Measurements from ENCODE around the gene KIAA1755. TPM values are rescaled to one million over a fixed set of nuclear protein-coding genes. Genes with fewer than 3 reads are reported as not detected.

The KIAA1755 gene
- total RNA-seq, 2 experiments from 2014 or later: not detected

DNA sequence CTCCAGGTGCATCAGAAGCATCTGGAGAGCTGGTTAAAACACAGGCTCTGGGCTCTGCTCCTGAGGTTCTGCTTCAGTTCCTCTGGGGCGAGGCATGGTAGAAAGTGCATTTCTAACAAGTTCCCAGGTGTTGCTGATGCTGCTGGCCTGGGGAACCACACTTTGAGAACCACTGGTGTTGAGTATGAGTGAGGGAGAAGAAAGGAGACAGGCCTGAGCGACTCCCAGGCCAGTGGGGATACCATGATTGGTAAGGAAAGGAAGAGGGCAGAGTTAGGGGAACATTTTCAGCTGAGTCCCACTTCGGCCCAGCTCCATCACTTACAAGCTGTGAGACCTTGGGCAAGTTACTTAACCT lies 36.8 kb downstream of the KIAA1755 start:
- POLR2A ChIA-PET: no interaction called here
- CTCF ChIA-PET: interaction anchor here (0.5 to 3.5 kb wide), 7 partner anchors 12 to 627 kb away, joined by 3 to 15 read pairs (median 3); no protein-coding TSS in a partner anchor

DNA sequence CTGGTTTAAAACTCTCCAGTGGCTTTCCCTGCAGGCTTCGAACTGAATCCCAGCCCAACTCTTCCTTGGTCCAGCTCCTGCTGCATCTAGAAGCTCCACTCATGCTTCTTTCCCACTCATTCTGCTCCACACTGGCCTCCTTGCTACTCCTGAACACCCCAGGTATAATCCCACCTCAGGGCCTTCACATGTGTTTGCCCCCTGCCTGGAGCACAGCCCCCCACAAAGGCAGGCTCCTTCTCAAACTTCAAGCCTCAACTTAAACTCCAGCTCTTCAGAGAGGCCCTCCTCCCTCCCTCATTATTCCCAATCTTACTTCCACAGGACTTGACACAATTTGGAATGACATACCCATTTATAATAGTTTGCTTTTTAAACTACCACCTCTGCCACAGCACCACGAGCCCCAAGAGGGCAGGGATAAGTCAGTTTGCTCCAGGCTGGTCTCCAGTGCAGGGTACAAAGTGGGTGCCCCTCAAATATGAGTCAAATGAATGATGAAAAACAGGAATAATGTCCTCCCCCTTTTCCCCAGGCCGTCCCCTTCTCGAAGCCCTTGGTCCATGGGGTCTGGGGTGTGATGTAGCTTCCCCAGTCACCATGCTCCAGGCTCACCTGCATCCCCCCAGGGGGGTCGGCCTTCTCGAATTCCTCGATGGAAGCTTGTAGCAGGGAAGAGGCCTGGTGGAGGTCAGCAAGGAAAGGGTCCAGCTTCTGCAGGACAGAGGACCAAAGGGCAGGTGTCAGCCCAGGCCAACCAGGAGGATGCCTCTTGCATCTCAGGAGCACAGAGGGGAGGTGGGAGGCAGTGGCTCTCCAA lies 37.4 kb downstream of the KIAA1755 start:
- CTCF ChIA-PET: interaction anchor here (0.5 to 3.5 kb wide), 9 partner anchors 11 to 626 kb away, joined by 3 to 24 read pairs (median 3); no protein-coding TSS in a partner anchor
- POLR2A ChIA-PET: no interaction called here

DNA sequence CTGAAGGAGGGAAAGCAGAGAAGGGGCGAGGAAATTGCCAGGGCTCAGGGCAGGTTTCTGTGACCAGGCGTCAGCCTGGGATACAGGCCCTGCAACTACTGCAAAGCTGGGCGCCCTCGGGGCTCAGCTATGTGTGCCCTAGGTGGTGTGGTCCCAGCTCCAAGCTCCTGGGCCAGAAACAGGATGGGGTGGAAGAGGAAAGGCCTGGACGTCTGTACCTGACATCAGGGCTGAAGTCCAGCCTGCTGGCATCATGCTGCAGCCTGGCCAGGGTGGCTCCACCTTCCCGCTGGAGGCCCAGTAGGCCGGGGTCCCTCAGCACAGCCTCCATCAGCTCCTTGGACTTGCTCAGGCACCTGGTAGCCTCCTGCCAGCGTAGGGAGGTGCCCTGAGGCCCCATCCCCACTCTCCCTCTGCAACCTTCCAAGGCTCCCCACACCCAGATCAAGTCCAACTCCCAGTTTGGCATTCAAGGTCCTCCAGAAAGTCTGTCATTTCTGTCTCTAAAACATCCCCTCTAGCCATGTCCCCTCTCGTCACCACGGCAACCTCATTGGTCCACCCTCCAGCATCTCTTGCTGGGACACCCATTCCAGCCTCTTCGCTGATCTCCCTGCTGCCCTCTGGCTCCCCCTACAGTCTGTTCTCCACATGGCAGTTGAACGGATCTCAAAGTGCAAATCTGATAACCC lies 38.2 kb downstream of the KIAA1755 start:
- CTCF ChIA-PET: interaction anchor here (1.0 to 3.5 kb wide), 13 partner anchors 10 to 658 kb away, joined by 3 to 24 read pairs (median 5); partner anchors contain the start of genes RPRD1B and TTI1
- POLR2A ChIA-PET: no interaction called here

DNA sequence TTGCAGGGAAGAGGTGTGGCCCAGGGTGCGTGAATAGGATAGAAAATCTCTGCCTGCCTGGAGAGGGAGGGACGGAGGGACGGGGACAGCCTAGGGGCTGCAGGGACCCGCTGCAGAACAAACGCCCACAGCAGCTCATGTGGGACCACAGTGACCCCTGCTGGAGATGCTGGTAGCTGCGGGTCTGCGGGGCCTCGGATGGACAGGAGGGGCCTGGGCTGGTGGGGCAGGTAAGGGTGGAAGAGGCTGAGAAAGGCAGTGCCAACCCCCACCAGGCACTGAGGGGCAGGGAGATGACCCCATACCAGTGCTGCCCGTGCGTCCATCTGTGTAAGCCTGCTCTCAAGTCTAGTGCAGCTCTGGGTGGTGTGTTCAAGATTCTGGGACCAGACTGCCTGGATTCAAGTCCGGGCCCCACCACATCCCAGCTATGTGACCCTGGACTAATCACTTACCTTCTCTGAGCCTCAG lies 39.4 kb downstream of the KIAA1755 start:
- ChIA-PET CTCF (interaction anchor here (0.7 to 3.5 kb wide), 27 partner anchors 9 to 842 kb away, joined by 3 to 24 read pairs (median 4); partner anchors contain the start of genes RPRD1B and TTI1), POLR2A (no interaction called here)

DNA sequence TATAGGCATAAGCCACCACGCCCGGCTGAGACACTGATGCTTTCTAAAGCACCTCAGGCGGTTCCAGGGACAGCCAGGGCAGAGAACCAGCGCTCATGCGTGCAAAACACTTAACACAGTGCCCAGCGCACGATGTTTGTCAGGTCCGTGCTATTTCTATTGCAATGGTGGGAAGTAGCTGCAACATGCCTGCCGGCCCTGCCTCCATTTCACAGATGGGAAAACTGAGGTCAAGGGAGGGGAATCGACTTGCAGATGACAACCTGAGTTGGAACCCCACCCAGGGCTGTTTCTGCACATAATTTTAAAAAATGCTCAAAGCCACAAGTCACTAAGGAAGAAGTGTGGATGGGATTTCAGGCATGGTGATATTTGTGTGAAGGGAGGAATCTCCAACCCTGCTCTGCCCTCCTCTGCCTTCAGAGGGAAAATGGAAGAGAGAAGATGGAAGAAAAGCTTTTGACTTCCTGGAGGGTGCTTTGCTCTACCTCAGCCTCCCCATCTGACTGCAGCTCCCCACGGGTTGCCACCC lies 39.9 kb downstream of the KIAA1755 start:
- CTCF ChIA-PET: interaction anchor here (0.9 to 3.5 kb wide), 22 partner anchors 9 to 841 kb away, joined by 3 to 24 read pairs (median 4); partner anchors contain the start of genes RPRD1B and TTI1
- POLR2A ChIA-PET: no interaction called here

DNA sequence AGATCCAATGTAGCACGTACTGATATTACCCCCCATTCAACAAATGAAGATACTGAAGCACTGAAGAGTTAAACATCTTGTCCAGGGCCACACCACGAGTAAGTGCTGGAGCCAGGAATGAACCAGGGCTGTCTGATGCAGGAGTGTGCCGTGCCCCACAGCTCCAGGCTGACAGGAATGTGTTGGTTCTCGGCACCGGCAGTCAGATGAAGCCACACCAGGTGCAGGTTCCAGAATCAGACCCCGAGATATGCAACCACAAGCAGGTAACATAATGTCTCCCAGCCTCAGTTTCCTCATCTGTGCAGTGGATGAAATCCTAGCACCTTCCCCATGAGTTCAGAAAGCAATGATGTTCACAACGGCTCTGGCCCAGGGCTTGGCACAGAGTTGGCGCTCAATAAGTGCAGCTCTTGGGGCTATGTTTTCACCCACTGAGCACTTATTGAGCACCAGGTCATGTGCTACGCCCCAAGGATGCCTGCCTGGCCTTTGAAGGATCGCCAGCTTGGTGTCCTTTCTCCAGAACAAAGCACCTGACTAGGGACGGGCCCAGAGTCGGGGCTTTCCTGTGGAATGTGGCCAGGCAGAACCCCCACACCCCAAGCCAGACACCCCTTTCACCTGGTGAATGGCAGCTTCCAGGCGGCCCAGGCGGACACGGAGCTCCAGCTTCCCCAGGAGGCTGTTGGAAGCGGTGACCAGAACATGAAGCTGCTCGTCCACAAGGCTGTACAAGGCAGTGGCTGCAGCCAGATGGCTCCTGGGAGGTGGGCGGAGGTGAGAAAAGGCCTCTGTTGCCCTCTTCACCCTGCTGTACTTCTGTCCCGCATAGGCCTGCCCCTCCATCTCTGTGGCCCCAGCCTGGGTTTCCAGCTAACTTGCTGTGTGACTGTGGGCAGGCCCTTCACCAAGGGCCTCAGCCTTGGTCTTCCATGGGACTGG lies 41.3 kb downstream of the KIAA1755 start:
- ChIA-PET POLR2A (no interaction called here), CTCF (interaction anchor here (0.7 to 0.8 kb wide), 2 partner anchors 25 to 146 kb away, joined by 3 read pairs; no protein-coding TSS in a partner anchor)

DNA sequence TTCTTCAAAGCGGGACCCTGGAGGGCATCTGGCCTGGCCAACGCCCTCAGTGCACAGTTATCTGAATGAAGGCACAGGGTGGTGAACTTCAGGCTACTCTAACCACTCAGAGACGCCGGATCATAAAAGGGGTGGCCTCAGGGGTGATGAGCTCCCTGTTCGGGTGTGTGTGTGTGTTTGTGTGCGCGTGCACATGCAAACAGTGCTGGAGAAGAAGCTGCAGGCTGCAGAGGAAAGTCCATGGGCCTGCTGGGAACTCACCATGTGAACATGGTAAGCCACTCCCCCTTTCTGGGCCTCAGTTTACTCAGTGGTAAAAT lies 42.0 kb downstream of the KIAA1755 start:
- POLR2A ChIA-PET: no interaction called here
- CTCF ChIA-PET: no interaction called here

DNA sequence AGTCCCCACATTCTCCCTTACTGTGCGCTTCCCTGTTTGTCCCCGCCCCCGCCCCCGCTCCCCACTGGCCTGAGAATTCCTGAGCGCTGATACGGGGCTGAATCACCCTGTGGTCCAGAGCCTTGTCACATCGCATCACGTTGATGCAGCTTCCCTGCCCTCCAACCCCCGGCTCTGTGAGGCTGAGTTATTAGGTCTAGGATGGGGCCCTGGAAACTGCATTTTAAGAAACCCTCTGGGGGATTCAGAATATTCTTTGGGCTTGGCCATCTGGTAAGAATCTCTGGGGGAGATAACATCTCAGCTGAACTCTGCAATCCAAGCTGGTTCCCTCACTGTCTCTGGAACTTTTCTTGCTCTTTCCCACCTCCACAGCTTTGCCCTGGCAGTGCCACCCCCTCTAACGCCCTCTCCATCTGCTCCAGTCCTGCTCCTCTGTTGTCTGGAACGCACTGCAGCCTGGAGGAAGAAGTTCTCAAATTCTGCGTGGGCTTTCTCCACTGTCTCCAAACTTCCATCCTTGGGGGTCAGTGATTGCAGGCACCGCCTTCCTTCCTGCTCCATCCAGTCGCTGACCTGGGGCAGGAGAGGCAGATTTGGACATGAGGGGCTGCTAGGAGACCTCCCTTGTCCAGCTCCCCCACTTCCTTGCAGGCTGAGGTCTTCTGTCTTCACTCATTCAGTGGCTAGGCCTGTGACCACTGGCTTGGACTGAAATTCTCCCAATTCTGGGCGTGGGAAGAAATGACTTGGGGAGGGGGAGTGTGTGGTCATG lies 42.6 kb downstream of the KIAA1755 start:
- CTCF ChIA-PET: no interaction called here
- POLR2A ChIA-PET: no interaction called here

DNA sequence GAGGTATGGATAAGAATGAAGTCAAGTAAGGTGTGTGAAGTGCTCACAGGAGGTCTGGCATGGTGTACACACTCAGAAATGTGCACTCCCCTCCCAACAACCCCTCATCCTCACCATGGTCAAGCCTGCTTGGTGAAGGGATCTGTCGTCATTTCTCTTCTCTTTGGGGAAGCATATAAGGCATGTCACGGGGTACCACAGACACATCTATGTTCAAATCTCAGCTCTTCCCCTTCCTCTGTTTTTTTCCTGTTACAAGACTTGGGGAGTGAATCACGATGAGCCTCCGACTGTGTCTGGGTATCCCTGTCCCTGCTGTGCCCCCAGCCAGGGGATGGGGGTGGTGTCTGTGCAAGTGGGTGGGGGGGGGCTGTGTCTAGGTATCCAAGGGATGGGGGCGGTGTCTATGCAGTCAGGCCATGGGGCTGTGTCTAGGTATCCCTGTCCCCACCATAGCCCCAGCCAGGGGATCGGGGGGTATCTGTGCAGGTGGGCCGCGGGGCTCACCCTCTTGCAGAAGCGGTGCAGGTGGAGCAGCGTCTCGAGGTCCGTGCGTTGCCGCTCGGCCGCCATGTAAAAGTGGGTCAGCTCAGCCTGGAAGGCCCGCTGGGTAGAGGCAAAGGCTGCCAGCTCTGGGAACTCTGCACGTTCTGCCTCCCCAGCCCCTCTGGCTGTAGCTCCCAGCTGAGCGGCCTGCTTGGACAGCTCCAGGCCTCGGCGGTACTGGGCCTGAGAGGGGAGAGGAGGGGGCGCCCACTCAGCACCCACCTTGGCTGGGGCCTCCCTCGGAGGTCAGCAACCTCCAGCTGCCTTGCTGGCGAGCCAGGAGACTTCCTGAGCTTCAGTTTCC lies 43.6 kb downstream of the KIAA1755 start:
- ChIA-PET CTCF (no interaction called here), POLR2A (no interaction called here)

DNA sequence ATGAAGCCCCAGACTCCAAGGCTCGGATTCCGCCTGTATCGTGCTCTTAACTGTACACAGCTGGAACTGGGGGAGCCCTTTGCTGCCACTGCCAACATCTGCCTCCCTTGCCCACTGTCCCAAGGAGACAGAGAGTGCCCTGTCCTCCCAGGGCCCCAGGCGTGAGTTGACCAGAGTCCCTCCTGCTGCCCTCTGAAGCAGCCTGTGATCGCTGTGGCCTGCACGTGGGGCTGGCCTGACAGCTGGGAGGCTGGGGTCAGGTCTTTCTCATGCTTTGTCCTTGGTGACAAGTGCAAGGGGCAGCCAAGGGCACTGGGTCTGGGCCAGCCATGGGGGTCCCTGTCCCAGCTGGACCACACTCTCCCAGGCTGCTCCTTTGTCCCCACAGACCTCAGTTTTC lies 44.3 kb downstream of the KIAA1755 start:
- POLR2A ChIA-PET: no interaction called here

DNA sequence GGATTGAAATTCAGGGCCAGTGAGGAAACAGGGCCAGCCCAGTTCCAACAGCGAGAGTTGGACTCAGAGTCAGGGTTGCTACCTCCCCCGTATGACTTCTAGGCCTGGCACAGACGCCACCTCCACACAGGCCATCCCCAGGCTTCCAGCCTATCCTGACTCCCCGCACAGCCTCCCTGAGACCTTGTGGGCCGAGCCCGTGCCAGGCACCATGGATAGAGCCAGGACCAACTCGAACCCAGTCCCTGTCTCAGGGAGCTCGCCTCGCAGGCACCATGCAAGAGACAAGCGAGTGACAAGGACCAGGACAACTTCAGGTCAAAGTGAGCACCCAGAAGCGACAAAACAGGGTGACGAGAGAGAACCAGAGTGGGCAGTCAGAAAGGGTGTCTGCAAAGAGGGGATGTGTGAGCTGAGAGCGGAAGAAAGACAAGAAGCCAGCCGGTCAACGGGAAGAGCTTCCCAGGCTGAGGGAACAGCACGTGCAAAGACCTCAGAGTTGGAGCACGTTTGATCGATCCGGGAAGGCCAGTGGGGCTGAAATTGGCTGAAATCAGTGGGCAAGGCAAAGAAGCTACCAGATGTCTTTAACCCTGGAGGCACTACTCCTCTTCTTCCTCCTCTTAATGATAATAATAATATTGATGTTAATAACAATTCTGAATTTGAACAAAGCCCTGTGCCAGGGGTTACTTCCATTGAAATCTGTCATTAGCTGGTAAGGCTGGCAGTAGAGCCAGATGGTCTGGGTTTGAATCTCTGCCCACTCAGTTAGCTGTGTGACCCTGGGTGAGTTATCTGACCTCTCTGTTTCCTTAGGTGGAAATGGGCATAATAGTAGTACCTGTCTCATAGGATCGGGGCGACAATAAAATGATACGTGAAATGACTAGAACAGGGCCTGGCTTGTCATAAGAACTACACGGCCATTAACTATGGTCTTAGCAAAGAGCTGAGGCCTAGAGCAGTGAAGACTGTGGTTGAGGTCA lies 45.0 kb downstream of the KIAA1755 start:
- ChIA-PET CTCF (interaction anchor here (0.8 to 1.1 kb wide), 3 partner anchors 9 to 158 kb away, joined by 3 read pairs; no protein-coding TSS in a partner anchor), POLR2A (no interaction called here)

More for the DNA sequence above, 44.3 kb downstream of the KIAA1755 start:
- CTCF ChIA-PET: interaction anchor here (1.0 kb wide), 1 partner anchor 143 kb away, joined by 3 read pairs; no protein-coding TSS in a partner anchor

DNA sequence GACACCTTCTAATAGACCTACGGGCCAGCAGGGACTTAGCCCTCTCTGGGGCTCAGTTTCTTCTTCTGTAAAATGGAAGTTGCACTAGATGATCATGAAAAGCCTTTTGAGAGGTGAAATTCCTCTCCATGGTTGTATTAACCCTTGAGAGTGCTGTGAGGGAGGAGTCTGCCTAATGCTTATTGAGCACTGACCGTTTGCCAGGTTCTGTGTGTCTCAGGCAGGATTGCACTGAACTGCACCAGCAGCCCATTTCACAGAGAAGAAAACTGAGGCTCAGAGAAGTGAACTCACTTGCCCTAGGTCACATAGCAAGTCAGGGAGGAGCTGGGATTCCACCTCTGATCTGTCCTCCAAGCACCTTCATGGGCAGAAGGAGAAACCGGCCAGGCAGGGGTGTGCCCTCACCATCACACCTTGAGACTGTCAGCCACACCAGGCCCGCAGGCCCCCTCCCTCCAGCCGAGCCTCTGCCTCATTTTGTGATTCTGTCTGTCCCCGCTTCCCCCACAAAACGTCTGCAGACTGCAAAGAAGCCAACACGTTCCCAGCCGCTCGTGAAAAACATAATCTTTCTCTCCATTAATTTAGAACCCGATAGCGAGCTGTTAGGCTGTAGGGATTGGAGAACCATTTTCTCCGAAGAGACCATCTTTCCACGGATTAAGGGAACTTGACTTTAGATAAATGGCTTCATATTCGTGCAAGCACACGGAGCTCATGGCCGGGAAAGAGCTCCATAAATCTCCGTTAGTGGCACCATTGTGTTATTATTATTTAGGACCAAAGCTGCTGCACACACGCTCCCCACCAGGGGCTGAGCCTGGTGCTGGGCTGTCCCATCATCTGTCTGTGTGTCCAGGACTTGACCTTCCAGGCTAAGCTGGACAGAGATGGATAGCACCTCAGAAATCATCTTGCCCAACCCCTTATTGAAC lies 46.0 kb downstream of the KIAA1755 start:
- CTCF ChIA-PET: interaction anchor here (0.8 to 1.1 kb wide), 2 partner anchors 10 to 157 kb away, joined by 3 read pairs; no protein-coding TSS in a partner anchor
- POLR2A ChIA-PET: no interaction called here

DNA sequence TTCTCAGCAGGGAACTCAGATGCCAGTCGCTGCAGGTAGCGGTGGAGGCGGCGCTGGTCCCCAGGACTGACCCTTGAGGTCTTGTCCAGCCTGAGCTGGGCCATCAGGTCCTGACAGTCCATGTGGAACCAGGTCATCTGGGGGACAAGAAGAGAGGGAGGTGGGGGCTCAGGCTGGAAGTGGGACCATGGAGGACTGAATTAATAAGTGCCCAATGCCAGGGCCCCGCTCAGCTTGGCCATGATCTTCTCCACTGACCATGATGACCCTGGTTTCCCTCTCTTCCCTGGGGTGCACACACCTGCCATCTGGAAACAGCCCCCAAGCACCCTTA lies 47.0 kb downstream of the KIAA1755 start:
- CTCF ChIA-PET: interaction anchor here (3.1 kb wide), 1 partner anchor 9 kb away, joined by 15 read pairs; no protein-coding TSS in a partner anchor
- POLR2A ChIA-PET: no interaction called here

DNA sequence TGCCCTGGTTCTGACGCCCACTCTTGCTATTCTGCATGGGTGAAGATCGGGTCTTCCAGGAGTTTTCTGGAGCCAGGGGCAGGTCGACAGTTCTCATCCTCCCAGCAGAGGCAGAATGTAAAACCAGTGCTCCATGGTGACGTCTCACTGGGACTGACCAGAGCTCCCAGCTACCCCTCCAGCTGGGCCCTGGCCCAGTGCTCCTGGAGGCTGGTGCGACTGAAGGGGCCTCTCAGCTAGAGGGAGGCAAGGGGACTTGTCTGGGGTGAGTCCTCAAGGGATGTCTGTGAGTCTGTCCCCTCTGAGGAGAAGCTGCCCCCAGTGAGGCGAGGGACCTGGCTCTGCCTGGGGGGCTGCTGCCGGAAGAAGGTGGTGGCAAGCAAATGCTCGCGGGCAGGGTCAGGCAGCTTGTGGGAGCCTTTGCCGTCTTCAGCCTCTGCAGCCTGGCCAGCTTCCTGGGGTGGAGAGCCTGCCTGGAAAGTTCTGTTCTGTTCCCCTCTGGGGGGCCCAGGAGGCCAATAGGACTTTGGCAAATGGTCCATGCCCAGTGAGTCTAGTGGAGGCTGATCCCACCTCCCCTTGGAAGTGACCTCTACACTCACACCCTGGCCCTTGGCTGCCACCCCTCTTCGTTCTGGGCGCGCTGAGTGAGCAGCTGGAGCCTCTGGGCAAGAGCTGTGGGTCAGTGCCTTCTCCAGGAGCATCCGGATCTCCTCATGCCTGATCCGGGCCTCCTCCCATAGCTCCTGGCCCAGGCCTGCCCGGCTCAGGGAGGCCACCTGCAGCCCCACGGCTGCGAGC lies 47.5 kb downstream of the KIAA1755 start:
- ChIA-PET CTCF (interaction anchor here (3.1 kb wide), 1 partner anchor 9 kb away, joined by 15 read pairs; no protein-coding TSS in a partner anchor), POLR2A (no interaction called here)

Data from activated CD8-positive, alpha-beta memory T cell treated with anti-CD3 and anti-CD28 coated beads for 36 hours (primary cell).